ENCODE results near the gene PRPF31. TPM values are rescaled to one million over a fixed set of nuclear protein-coding genes. Genes with fewer than 3 reads are reported as not detected.

PRPF31 gene, protein sequence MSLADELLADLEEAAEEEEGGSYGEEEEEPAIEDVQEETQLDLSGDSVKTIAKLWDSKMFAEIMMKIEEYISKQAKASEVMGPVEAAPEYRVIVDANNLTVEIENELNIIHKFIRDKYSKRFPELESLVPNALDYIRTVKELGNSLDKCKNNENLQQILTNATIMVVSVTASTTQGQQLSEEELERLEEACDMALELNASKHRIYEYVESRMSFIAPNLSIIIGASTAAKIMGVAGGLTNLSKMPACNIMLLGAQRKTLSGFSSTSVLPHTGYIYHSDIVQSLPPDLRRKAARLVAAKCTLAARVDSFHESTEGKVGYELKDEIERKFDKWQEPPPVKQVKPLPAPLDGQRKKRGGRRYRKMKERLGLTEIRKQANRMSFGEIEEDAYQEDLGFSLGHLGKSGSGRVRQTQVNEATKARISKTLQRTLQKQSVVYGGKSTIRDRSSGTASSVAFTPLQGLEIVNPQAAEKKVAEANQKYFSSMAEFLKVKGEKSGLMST
- total RNA-seq, result 107 and 123 TPM in 2 replicates

DNA sequence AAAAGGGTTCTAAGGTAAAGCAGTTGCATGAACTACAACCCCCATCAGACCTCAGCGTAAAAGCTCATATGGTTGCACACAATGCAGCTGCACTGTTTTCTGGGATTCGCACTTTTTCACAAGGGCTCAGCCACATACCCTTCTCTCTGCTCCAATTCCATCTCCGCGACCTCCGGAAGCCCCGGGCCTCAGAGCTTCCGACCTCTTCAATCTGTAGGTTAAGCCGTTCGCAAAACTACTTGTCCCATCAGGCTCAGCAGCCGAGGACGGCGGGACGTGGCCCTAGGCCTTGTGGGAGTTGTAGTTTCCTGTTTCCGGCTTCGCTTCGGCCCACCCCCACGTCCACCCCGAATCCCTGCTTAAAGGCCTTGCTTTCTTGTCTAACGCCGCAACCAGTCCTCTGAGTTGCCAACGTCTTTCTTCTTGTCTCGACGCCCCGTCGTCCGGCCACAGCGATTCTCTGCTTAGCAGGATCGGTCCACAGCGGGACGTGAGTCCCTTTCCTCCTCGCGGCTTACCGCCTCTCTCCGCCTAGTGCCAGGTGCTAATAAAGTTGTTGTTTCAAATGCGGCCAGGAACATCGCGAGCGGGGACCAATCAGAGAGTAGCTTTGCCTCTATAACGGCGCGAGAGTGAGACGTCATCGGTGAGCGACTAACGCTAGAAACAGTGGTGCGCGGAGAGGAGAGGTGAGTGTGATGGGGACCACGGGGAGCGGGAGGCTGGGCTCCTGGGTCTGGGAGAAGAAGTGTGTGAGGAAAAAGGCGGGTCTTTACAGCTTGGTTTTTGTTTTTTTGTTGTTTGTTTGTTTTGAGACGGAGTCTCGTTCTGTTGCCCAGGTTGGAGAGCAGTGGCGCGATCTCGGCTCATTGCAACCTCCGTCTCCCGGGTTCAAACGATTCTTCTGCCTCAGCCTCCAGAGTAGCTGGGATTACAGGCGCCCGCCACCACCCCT is at the start of gene PRPF31, which contains the start of gene TFPT:
Gene PRPF31, plus strand, starts transcription at position 646 of the 955 bp plus-strand sequence. CDS start 2,525 bp downstream, outside the sequence.
Gene TFPT, minus strand, starts transcription at position 549 of the 955 bp plus-strand sequence. Its CDS starts 388 bp downstream, at position 161.

DNA sequence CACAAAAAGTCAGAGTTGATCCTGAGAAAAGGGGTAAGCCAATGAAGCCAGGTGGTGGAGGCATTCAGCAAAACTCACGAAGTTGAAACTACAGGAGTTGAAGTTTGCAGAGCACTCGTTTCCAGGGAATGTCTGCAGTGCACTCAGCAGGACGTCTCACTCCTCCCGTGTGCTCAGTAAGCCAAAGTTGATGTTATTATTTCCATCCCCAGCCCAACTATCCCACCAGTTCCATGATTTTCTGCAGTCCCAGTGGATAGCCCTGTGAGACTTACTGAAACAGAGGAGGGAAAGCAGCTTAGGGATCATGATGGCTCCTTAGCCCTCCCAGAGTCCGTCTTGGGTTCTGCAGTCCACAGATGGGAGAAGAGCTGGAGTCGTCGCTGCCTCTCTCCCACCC is 34.5 kb upstream of the PRPF31 start, which contains the start of gene TARM1:
Gene TARM1, minus strand, starts transcription at position 334 of the 400 bp plus-strand sequence. Its CDS starts 25 bp downstream, at position 309.

DNA sequence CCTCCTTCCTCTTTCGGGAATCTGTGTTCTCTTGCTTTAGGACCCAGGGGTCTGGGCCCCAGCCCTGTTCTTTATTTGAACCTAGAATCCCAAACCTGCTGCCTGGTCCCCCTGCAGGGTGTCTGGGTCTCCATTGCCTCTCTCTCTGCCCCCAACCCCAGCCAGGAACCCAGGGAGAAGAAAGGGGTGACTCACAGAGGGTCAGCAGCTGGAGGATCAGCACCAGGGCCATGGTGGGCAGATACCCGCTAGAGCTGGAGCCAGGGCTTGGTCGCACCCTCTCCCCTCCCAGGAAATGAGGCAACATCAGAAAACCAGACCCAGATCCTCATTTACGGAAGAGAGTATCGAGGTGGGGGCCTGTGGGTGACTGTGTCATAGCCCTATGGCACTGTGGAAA is 15.0 kb upstream of the PRPF31 start, which contains the start of gene OSCAR:
Gene OSCAR, minus strand, starts transcription at position 243 of the 400 bp plus-strand sequence. Its CDS starts 11 bp downstream, at position 232.

DNA sequence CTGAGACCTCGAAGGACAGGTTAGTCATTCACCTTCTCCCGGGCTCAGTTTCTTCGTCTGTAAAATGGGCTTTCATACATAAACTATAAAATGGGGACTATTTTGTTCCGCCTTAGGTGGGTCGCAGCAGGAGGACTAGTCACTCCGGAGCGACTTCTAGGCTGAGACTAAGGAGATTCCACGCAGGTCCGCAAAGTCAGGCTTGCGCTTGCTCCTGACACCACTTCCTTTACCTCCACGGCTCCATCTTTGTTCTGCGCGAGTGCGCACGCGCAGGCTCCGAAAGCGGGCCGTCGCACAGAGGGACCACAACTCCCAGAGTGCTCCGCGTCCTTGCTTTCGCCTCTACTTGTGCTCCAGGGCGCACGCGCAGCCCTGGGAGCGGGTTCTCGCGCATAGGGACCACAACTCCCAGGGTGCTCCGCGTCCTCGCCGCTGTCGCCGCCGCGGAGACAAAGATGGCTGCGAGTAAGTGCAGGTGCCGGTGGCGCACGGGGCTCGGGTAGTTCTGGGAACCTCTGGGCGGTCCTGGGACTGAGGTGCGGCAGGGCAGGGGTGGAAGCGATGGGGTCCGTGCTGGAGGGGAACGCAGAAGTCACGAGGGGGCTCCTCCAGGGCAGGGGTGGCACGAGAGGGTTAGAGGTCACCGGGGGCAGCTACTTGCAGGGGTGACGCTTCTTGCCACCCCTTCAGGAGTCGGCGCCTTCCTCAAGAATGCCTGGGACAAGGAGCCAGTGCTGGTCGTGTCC is 13.0 kb upstream of the PRPF31 start, which contains the start of gene NDUFA3:
Gene NDUFA3, plus strand, starts transcription at position 435 of the 749 bp plus-strand sequence. Its CDS starts 24 bp downstream, at position 459.

DNA sequence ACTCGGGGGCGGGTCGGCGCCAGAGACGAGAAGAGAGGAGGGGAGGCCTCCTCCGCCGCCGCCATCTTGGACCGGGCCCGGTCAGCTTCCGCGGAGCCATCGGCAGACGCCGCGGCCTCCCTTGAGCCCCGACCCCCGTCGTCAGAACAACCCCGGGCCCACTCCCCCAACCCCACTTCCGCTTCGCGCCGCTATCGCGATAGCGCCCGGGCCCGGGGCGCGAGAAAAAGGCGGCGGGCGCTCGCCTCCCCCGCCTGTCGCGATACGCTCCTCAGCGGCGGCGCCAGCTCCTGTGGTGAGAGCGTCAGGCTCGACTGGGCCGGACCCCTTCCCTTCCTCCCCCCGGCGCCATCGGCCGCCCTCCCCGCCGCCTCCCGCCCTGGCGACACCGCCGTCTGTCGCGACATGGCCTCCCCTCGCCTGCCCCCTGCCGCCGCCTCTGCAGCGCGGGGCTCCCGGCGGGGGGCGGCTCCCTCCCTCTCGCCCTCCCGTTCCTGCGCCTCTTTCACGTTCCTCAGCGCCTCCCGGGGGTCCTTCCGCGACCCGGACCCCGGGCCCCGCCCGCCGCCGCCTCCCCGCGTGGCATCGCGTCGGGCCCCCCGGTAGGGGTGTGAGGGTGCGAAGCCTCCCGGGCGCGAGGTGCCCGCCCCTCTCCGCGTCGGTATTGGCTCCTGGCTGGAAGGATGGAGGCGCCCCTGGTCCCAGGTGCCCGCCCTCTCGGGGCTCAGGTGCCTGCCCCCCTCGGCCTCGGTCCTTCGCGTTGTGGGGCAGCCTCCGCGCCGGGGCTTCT is 22.3 kb downstream of the PRPF31 start, which contains the start of gene CNOT3:
Gene CNOT3, plus strand, starts transcription at position 64 of the 790 bp plus-strand sequence. CDS start 5,217 bp downstream, outside the sequence.

DNA sequence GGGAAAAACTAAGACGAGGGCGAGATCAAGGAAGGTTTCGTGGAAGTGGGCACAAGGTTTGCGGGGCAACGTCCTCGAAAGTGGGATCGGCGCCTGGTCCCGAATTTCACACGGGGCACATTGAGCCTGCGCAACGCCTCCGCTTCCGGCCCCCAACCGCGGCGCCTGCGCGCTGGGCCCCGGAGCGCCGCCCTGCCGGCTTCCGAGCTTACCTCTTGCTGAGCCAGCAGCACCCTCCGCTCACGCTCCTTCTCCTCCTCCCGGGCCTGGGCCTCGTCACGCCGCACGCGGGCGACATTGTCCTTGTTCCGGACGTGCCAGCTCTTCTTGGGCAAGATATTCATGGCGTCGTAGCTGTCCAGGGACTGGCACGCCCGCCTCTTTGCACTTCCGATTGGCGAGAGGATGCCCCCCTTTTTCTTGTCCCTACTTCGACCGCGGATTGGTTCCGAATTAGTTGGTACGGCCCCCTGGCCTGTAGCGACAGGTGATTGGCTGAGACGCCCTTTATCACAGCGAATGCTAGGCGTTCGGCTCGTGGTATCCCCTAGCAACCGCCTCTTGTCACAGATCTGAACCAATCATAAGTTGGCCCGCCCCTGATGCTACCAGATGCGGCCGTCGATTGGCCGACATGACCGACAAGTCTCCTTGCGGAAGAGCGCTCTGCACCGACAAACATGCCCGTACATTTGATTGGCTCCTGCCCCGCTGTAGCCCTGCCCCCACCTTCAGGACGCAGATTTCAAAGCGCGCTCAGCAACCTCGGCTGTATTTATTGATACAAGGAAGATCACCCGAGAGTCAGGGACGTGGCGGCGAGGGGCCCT is 44.0 kb downstream of the PRPF31 start, which contains the start of gene LENG1:
Gene LENG1, minus strand, starts transcription at position 370 of the 830 bp plus-strand sequence. Its CDS starts 26 bp downstream, at position 344.

DNA sequence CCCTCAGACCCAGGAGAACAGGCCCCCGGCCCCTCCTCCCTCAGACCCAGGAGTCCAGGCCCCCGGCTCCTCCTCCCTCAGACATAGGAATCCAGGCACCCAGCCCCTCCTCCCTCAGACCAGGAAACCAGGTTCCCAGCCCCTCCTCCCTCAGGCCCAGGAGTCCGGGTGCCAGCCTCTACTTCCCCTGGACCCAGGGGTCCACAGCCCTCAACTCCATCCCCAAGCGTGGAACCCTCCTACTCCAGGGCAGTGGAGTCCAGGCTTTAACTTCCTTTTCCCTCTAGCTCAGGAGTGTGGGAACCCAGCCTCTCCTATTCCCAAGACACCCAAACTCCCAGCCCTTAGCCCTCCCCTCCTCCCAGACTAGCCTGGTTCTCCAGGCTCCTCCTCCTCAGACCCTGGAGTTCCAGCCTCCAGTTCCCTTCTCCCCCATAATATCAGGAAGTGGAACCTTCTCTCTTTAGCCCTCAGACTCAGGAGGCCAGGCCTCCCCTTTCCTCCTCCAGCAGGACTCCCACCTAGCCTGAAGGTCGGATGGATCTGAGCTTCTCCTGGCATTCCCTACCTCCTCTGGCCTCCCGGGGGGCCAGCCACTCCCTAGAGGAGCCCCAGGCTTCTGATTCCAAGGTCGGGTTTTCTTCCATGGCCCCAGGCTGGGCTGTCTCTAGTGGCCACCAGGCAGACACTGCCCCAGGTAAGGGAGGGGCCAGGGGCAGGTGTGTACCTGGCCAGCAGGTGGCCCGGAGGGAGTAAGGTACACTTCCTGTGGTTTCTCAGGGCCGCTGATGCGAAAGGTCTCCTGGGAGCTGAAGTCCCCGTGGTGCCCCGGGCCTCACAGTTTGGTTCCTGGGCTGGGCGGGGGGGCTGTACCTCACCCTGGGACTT is 57.2 kb downstream of the PRPF31 start, which contains the start of gene TMC4:
Gene TMC4, minus strand, starts transcription at position 690 of the 888 bp plus-strand sequence. Its CDS starts 43 bp downstream, at position 647.

Other genes with a start within 250 kb of the PRPF31 start
- gene MYADM, start 247.9 kb upstream of the PRPF31 start, total RNA-seq, result 113 and 130 TPM in 2 replicates
- not detected in 2 replicates for gene PRKCG, start 233.6 kb upstream of the PRPF31 start, total RNA-seq
- gene CACNG7, start 206.5 kb upstream of the PRPF31 start, total RNA-seq, result not detected in 2 replicates
- gene CACNG8, start 152.8 kb upstream of the PRPF31 start, total RNA-seq, result 0.15 and 0.20 TPM in 2 replicates
- gene CACNG6, start 124.1 kb upstream of the PRPF31 start, total RNA-seq, result 3.9 and 4.9 TPM in 2 replicates
- gene VSTM1, start 51.9 kb upstream of the PRPF31 start, total RNA-seq, result not detected in 2 replicates
- not detected in 2 replicates for gene TARM1, start 34.4 kb upstream of the PRPF31 start, total RNA-seq
- gene OSCAR, start 15.0 kb upstream of the PRPF31 start, total RNA-seq, result not detected in 2 replicates
- 25.6 and 46.0 TPM in 2 replicates for gene NDUFA3, start 12.9 kb upstream of the PRPF31 start, total RNA-seq
- gene TFPT, start 97 bp upstream of the PRPF31 start, total RNA-seq, result 57.4 and 58.0 TPM in 2 replicates
- gene CNOT3, start 22.0 kb downstream of the PRPF31 start, total RNA-seq, result 11.1 and 15.0 TPM in 2 replicates
- 5.9 and 9.5 TPM in 2 replicates for gene LENG1, start 44.0 kb downstream of the PRPF31 start, total RNA-seq
- not detected in 2 replicates for gene TMC4, start 57.4 kb downstream of the PRPF31 start, total RNA-seq
- 176 and 214 TPM in 2 replicates for gene MBOAT7, start 73.8 kb downstream of the PRPF31 start, total RNA-seq
- 92.1 and 103 TPM in 2 replicates for gene TSEN34, start 75.6 kb downstream of the PRPF31 start, total RNA-seq
- gene RPS9, start 85.1 kb downstream of the PRPF31 start, total RNA-seq, result 2,166 and 2,183 TPM in 2 replicates
- not detected in 2 replicates for gene LILRB3, start 107.3 kb downstream of the PRPF31 start, total RNA-seq
- not detected in 2 replicates for gene LILRA6, start 127.0 kb downstream of the PRPF31 start, total RNA-seq
- not detected in 2 replicates for gene LILRB5, start 141.5 kb downstream of the PRPF31 start, total RNA-seq
- gene LILRB2, start 165.4 kb downstream of the PRPF31 start, total RNA-seq, result not detected in 2 replicates
- not detected in 2 replicates for gene LILRA5, start 197.4 kb downstream of the PRPF31 start, total RNA-seq
- gene LILRA4, start 223.4 kb downstream of the PRPF31 start, total RNA-seq, result not detected in 2 replicates
- not detected in 2 replicates for gene LAIR1, start 249.2 kb downstream of the PRPF31 start, total RNA-seq

Measured in mammary microvascular endothelial cell (primary cell).